IPS-18a (cell line): ENCODE results near the gene SLC25A39.
A peak's percentile ranks its signal among the peaks of the same experiment; 100 is the strongest.

Experiments
- H3K27ac ChIP-seq: one replicate; pipeline ENCODE4 v1.5.1; 2013; ENCODE audit warnings: low read length
- H3K27me3 ChIP-seq: one replicate; pipeline ENCODE4 v1.6.1; 2013; ENCODE audit warnings: mild to moderate bottlenecking, low read length; ENCODE audit not compliant: control insufficient read depth, insufficient read depth
- H3K36me3 ChIP-seq: one replicate; pipeline ENCODE4 v1.6.1; 2013; ENCODE audit warnings: low read depth, low read length; ENCODE audit not compliant: control insufficient read depth
- H3K4me1 ChIP-seq: one replicate; pipeline ENCODE4 v1.6.1; 2013; ENCODE audit warnings: low read depth, low read length; ENCODE audit not compliant: control insufficient read depth
- H3K4me3 ChIP-seq: one replicate; pipeline ENCODE4 v1.5.1; 2013; ENCODE audit warnings: low read length
- H3K9ac ChIP-seq: one replicate; pipeline ENCODE4 v1.6.1; 2013; ENCODE audit warnings: mild to moderate bottlenecking, low read length, moderate library complexity
- H3K9me3 ChIP-seq: one replicate; pipeline ENCODE4 v1.6.1; 2013; ENCODE audit warnings: low read depth, low read length; ENCODE audit not compliant: control insufficient read depth

SLC25A39 gene

GRCh38 chr17:44308320-44308818 lies 16.3 kb downstream of the SLC25A39 start, which contains the start of gene RUNDC3A:
Gene RUNDC3A (plus strand): TSS chr17:44308601. CDS start chr17:44308833, 232 bp downstream.
- Histone ChIP-seq H3K4me3 (peak within 1 kb of the TSS; percentile 70), H3K27ac (no peak within 1 kb of the TSS), H3K4me1 (peaks cover 22% of the 10 kb centered on the region), H3K36me3 (no peaks in the 10 kb centered on the region), H3K27me3 (peaks cover 11% of the 10 kb centered on the region), H3K9ac (peak within 1 kb of the TSS; percentile 21), H3K9me3 (no peaks in the 10 kb centered on the region)

DNA sequence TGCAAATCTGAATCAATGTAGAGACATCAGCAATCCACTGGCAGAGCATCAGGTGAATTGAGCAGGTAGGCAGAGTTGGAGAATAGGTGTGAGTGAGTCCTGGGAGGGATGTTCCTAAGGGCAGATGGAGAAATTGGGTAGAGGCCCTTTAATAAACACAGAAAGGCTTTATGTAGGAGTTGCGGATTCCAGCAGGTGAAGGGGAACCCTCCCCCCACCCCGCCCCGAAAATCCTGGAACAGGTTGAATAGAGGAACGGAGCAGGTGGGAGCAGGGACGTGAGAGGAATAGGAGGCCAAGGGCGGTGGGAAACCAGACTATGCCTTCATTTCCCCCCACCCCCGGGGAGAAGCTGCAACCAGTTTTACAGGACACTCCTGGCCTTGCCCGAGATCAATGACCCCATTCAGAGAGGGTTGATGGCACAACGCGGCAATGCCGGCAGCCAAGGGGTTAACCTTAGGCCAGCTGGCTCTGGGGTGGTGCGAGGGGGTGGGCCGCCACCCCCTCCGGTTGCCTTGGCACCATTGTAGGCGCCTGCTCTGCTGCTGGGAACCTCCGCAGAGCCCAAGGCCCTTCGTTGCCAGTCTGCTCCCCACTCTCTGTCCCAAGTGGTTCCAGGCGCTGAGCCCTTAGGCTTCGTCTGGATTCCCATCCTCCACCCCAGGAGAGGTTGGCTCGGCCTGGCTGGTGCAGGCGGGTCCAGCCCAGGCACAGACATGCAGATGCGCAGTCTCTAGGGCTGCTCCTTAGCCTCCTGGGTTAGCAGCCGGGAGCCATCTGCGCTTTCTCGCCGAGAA lies 17.0 kb downstream of the SLC25A39 start:
- peaks cover 8% of the 10 kb centered on the region for H3K27me3 ChIP-seq
- H3K27ac ChIP-seq: no peak overlapping the region
- H3K4me1 ChIP-seq: peaks cover 22% of the 10 kb centered on the region
- H3K9me3 ChIP-seq: no peaks in the 10 kb centered on the region
- H3K9ac ChIP-seq: peak overlapping the region; percentile 21
- H3K36me3 ChIP-seq: no peaks in the 10 kb centered on the region
- H3K4me3 ChIP-seq: peak overlapping the region; percentile 70

DNA sequence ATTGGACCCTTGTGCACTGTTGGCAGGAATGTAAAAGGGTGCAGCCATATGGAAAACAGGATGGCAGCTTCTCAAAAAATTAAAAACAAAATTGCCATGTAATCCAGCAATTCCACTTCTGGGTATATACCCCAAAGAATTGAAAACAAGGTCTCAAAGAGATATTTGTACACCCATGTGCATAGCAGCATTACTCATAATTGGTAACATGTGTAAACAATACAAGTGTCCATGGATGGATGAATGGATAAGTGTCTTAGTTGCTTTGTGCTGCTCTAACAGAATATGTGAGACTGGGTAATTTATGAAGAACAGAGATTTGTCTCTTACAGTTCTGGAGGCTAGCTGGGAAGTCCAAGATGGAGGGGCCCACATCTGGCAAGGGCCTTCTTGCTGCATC lies 20.0 kb downstream of the SLC25A39 start:
- Histone ChIP-seq H3K36me3 (no peaks in the 10 kb centered on the region), H3K9ac (no peak overlapping the region), H3K27ac (no peak overlapping the region), H3K9me3 (no peaks in the 10 kb centered on the region), H3K27me3 (peaks cover 8% of the 10 kb centered on the region), H3K4me1 (peaks cover 14% of the 10 kb centered on the region), H3K4me3 (no peak overlapping the region)

DNA sequence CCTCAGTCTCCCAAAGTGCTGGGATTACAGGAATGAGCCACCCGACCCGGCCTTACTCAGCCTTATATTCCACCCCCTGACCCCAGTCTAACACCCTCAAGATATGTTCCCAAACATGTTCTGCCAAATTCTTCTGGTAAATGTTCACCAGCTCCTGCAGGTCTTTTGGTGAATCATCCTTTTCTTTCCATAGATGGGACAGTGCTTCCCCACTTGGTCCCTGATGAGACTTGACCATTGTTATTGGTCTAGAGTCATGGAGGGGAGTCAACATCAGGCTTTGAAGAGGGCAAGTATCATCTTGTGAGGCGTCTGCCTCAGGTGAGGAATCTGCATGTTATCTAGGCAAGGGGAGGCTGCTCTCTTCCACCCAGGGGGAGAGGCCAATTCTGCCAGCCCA lies 26.6 kb downstream of the SLC25A39 start:
- Histone ChIP-seq H3K27ac (no peak overlapping the region), H3K9me3 (no peaks in the 10 kb centered on the region), H3K36me3 (no peaks in the 10 kb centered on the region), H3K4me1 (no peaks in the 10 kb centered on the region), H3K4me3 (no peak overlapping the region), H3K27me3 (no peaks in the 10 kb centered on the region), H3K9ac (no peak overlapping the region)

DNA sequence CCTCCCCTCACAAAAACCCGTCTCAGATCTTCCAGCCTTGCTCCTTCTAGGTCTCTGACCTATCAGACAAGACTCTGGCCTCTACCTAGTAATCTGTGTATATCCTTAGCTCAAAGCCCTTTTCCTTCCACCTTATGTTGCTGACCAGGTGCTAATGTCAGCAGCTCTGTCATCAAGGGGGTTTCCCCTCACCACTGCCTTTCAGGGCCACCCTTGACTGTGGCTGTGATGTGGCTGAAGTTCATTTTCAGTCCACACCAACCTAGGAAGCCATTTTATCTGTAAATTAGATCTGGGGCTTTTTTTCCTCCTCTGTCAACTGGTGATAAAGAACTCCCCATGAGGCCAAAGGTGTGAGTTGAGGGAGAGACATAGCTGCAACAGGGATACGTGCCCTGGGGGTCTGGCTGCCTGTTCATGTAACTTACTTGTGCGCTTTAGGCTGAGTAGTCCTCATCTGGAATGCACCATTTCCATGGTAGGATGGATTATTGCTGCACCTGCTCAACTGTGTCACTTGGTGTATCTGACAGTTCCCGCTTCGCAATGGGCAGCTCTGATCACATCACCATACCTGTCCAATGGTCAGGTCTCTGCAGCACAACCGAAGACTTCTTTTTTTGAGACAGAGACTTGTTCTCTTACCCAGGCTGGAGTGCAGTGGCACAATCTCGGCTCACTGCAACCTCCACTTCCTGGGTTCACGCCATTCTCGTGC lies 31.0 kb downstream of the SLC25A39 start:
- H3K9ac ChIP-seq: no peak overlapping the region
- no peaks in the 10 kb centered on the region for H3K9me3 ChIP-seq
- H3K36me3 ChIP-seq: no peaks in the 10 kb centered on the region
- H3K27me3 ChIP-seq: no peaks in the 10 kb centered on the region
- no peak overlapping the region for H3K27ac ChIP-seq
- no peak overlapping the region for H3K4me3 ChIP-seq
- H3K4me1 ChIP-seq: no peaks in the 10 kb centered on the region

GRCh38 chr17:44287651-44288050 lies 37.0 kb downstream of the SLC25A39 start:
- Histone ChIP-seq H3K27ac (no peak overlapping the region), H3K9ac (no peak overlapping the region), H3K4me1 (no peaks in the 10 kb centered on the region), H3K9me3 (no peaks in the 10 kb centered on the region), H3K27me3 (no peaks in the 10 kb centered on the region), H3K4me3 (no peak overlapping the region), H3K36me3 (no peaks in the 10 kb centered on the region)

DNA sequence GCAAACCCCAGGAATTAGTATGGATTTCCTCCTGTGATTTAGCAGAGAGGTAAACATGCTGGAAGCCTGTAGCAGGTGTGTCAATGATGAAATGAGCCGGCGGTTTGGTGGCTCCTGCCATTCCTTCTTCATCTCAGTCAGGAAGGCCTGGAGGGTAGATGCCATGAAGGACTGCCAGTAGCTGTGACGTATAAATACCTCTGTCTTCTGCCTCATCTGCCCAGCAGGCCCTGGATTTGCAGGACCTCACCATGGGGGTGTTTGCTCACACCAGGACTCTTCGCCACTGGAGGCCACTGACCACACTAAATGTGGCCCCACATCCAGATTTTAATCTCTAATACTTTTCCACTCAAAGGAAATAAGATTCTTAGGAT lies 40.6 kb downstream of the SLC25A39 start:
- H3K4me1 ChIP-seq: peaks cover 9% of the 10 kb centered on the region
- H3K9ac ChIP-seq: no peak overlapping the region
- H3K27ac ChIP-seq: no peak overlapping the region
- no peaks in the 10 kb centered on the region for H3K36me3 ChIP-seq
- no peaks in the 10 kb centered on the region for H3K27me3 ChIP-seq
- H3K4me3 ChIP-seq: no peak overlapping the region
- no peaks in the 10 kb centered on the region for H3K9me3 ChIP-seq

GRCh38 chr17:44283344-44284023 lies 41.1 kb downstream of the SLC25A39 start:
- no peak overlapping the region for H3K4me3 ChIP-seq
- H3K27ac ChIP-seq: no peak overlapping the region
- no peaks in the 10 kb centered on the region for H3K9me3 ChIP-seq
- H3K4me1 ChIP-seq: peaks cover 9% of the 10 kb centered on the region
- no peaks in the 10 kb centered on the region for H3K27me3 ChIP-seq
- no peak overlapping the region for H3K9ac ChIP-seq
- H3K36me3 ChIP-seq: no peaks in the 10 kb centered on the region

DNA sequence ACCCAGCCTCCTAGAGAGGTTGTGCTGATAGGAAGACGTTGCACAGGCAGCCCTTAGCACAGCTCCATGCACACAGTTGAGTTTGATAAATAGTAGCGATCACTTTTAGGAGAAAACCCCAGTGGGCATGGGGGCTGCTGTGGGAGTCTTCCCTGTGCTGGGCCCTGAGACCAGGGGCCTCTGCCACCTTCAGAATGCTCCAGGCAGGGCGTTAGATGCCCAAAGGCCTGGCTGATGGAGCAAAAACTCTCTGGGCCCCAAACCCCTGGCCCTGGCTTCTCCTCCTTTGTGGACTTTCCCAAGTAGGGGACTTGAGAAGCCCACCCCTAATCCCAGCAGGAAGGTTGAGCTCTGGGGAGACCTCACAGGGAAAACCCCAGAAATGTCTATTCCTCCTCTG lies 42.4 kb downstream of the SLC25A39 start:
- Histone ChIP-seq H3K9me3 (no peaks in the 10 kb centered on the region), H3K36me3 (no peaks in the 10 kb centered on the region), H3K4me3 (no peak overlapping the region), H3K9ac (no peak overlapping the region), H3K27ac (no peak overlapping the region), H3K27me3 (no peaks in the 10 kb centered on the region), H3K4me1 (peaks cover 9% of the 10 kb centered on the region)

DNA sequence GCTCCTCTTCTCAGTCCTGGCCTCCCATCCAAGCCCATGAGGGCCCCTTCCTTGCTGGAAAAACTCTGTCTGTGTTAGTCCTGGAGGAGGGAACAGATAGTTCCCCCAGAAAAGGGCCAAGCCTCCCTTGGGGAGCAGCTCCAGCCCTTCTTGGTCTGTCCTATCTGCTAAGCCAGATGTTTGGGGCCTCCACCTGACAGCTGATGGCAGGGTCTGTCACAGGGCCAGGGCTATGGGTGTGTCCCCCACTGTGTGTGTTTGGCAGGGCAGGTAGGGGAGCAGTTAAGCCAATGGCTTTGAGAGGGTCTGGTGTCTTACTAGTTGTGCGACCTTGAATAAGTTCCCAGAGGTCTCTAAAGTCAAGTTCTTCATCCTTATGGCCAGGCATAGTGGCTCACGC lies 43.1 kb downstream of the SLC25A39 start:
- H3K27me3 ChIP-seq: no peaks in the 10 kb centered on the region
- H3K36me3 ChIP-seq: no peaks in the 10 kb centered on the region
- no peak overlapping the region for H3K4me3 ChIP-seq
- no peaks in the 10 kb centered on the region for H3K9me3 ChIP-seq
- peaks cover 9% of the 10 kb centered on the region for H3K4me1 ChIP-seq
- H3K27ac ChIP-seq: no peak overlapping the region
- no peak overlapping the region for H3K9ac ChIP-seq

DNA sequence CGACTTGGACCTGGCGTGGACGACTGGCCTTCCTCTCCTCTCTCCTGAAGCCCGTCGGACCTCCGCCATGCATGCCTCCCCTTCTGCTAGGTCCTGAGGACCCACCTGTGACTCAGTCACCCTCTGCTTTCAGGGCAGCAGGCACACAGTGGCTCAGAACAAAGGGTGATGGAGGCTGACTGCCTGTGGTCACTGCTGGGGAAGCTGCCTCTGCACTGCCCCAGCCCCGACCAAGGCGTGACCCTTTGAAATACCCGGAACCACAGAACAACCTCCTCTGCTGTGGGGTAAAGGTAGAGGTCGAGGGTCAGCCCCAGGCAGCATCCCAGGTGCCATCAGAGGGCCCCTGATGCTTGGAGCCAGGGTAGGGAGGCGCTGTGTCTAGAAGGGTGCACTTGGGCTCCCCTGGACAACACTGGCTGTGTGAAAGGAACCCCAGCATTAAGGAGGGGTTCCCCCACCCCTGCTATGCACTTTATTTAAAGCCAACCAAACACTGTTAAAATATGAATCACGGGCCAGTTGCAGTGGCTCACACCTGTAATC lies 44.2 kb downstream of the SLC25A39 start:
- no peak overlapping the region for H3K9ac ChIP-seq
- peaks cover 9% of the 10 kb centered on the region for H3K4me1 ChIP-seq
- no peak overlapping the region for H3K27ac ChIP-seq
- H3K9me3 ChIP-seq: no peaks in the 10 kb centered on the region
- no peaks in the 10 kb centered on the region for H3K36me3 ChIP-seq
- no peak overlapping the region for H3K4me3 ChIP-seq
- H3K27me3 ChIP-seq: no peaks in the 10 kb centered on the region
